22Rv1 (cell line): ENCODE measurements around the gene ERBB2.

Experiments
- ZFX ChIP-seq: fragments of 450-650 bp; IDR thresholded peaks from 2 replicates; pipeline ENCODE4 v1.6.1; 2017; ENCODE audit warnings: antibody characterized with exemption, borderline replicate concordance
- TF ChIP-seq, protein P1 (sequence below): fragments of 450-650 bp; IDR thresholded peaks from 2 replicates; pipeline ENCODE4 v1.5.1; 2017; ENCODE audit warnings: mild to moderate bottlenecking

DNA sequence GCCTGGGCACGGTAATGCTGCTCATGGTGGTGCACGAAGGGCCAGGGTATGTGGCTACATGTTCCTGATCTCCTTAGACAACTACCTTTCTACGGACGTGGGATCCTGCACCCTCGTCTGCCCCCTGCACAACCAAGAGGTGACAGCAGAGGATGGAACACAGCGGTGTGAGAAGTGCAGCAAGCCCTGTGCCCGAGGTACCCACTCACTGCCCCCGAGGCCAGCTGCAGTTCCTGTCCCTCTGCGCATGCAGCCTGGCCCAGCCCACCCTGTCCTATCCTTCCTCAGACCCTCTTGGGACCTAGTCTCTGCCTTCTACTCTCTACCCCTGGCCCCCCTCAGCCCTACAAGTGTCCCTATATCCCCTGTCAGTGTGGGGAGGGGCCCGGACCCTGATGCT is 12.0 kb downstream of the ERBB2 start:
- TF ChIP-seq ZFX, result no peak
- TF ChIP-seq, protein P1, sequence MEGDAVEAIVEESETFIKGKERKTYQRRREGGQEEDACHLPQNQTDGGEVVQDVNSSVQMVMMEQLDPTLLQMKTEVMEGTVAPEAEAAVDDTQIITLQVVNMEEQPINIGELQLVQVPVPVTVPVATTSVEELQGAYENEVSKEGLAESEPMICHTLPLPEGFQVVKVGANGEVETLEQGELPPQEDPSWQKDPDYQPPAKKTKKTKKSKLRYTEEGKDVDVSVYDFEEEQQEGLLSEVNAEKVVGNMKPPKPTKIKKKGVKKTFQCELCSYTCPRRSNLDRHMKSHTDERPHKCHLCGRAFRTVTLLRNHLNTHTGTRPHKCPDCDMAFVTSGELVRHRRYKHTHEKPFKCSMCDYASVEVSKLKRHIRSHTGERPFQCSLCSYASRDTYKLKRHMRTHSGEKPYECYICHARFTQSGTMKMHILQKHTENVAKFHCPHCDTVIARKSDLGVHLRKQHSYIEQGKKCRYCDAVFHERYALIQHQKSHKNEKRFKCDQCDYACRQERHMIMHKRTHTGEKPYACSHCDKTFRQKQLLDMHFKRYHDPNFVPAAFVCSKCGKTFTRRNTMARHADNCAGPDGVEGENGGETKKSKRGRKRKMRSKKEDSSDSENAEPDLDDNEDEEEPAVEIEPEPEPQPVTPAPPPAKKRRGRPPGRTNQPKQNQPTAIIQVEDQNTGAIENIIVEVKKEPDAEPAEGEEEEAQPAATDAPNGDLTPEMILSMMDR, result no peak
